ENCODE data around the gene SLC7A11. TPM values are rescaled to one million over a fixed set of nuclear protein-coding genes. Genes with fewer than 3 reads are reported as not detected.

SLC7A11 gene
- total and polyA plus RNA-seq, 12 donors = 0.03 to 6.5 (median 0.10) TPM; not detected in 1

DNA sequence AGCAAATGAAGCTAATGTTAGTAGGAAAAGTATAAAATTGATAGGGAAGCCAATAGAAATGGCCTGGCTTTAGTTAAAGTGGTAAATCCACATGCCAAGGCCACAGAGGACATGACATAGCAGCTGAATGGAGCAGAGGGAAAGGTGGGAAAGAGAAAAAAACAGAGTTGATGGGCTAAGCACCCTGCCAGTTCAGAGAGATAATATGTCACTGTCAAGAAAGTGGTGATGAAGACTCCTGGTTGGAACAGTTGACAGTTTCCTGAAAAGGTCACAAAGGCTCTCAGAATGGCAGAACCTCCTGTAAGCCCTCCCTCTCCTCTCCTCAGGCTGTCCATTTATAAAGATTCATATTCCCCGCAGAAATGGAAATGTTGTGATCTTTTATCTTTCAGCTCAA, 48.2 kb downstream of the SLC7A11 start:
- no peaks in the 10 kb centered on the region for H3K36me3 ChIP-seq (replicated peaks in 1 of 2)
- WGBS, 4 donors = 80 to 97% (median 91%) methylated on average over 1 of the region's 1 CpG
- H3K9me3 ChIP-seq (replicated peaks in 1 of 3) = no peaks in the 10 kb centered on the region
- TF ChIP-seq, protein P1, sequence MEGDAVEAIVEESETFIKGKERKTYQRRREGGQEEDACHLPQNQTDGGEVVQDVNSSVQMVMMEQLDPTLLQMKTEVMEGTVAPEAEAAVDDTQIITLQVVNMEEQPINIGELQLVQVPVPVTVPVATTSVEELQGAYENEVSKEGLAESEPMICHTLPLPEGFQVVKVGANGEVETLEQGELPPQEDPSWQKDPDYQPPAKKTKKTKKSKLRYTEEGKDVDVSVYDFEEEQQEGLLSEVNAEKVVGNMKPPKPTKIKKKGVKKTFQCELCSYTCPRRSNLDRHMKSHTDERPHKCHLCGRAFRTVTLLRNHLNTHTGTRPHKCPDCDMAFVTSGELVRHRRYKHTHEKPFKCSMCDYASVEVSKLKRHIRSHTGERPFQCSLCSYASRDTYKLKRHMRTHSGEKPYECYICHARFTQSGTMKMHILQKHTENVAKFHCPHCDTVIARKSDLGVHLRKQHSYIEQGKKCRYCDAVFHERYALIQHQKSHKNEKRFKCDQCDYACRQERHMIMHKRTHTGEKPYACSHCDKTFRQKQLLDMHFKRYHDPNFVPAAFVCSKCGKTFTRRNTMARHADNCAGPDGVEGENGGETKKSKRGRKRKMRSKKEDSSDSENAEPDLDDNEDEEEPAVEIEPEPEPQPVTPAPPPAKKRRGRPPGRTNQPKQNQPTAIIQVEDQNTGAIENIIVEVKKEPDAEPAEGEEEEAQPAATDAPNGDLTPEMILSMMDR (IDR thresholded peaks at IDR 0.05) = no peak
- no peak for TF ChIP-seq POLR2A (IDR thresholded peaks at IDR 0.05)
- no peaks in the 10 kb centered on the region for H3K4me1 ChIP-seq (replicated peaks in 1 of 2)
- no peak for DNase-seq
- no peak overlapping the region for H3K27ac ChIP-seq
- H3K4me3 ChIP-seq = no peak overlapping the region
- intact Hi-C loops (cut with DNase I) = no loop called here
- no peaks in the 10 kb centered on the region for H3K27me3 ChIP-seq

DNA sequence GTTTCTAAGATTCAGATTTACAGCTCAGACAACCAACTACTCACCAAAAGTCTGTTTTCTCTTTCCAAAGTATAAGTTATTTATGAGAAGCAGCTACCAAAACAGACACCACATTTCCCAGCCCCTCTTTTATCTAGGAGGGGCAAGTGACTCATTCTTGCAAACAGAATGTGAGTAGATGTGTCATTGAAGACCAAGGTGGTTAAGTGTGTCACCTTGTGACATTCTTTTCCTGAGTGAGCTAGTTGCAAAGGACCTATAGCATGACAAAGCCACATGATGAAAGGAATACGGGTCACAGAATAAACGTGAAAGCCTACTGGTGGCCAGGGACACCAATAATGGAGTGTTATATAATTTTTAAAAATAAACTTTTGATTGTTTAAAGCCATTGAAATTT, 50.0 kb downstream of the SLC7A11 start:
- WGBS, 4 donors = 57 to 78% (median 69%) methylated on average over 2 of the region's 2 CpGs
- Histone ChIP-seq H3K36me3 (replicated peaks in 1 of 2) (no peaks in the 10 kb centered on the region), H3K4me3 (no peak overlapping the region), H3K9me3 (replicated peaks in 1 of 3) (no peaks in the 10 kb centered on the region), H3K27me3 (no peaks in the 10 kb centered on the region), H3K27ac (no peak overlapping the region), H3K4me1 (replicated peaks in 1 of 2) (no peaks in the 10 kb centered on the region)
- no peak for DNase-seq
- intact Hi-C loops (cut with DNase I) = no loop called here
- TF ChIP-seq, protein P1 (IDR thresholded peaks at IDR 0.05) = no peak
- TF ChIP-seq POLR2A (IDR thresholded peaks at IDR 0.05) = no peak

DNA sequence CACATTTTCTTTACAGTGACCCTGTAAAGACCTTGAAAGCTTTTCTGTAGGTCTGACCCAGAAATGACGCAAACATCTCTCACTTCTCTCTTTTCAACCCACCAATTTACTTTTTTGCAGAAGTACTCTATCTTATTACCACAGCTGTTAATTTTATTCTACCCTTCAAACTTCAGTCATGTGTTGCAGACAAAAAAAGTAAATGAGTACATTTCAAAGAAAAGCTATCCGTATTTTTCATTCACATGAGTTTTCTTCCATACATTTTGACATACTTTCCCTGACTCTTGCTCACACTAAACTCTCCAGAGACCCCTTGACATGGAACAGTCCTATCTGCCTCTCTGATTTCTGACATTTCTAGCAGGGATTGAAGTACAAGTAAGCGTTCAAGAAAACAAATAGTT, 51.7 kb downstream of the SLC7A11 start:
- Histone ChIP-seq H3K4me1 (replicated peaks in 1 of 2) (no peaks in the 10 kb centered on the region), H3K36me3 (replicated peaks in 1 of 2) (no peaks in the 10 kb centered on the region), H3K4me3 (no peak overlapping the region), H3K9me3 (replicated peaks in 1 of 3) (no peaks in the 10 kb centered on the region), H3K27ac (no peak overlapping the region), H3K27me3 (no peaks in the 10 kb centered on the region)
- TF ChIP-seq POLR2A (IDR thresholded peaks at IDR 0.05) = no peak
- TF ChIP-seq, protein P1 (IDR thresholded peaks at IDR 0.05) = no peak
- intact Hi-C loops (cut with DNase I) = no loop called here
- no peak for DNase-seq
- WGBS, 4 donors = 62 to 75% (median 70%) methylated on average over 3 of the region's 3 CpGs

DNA sequence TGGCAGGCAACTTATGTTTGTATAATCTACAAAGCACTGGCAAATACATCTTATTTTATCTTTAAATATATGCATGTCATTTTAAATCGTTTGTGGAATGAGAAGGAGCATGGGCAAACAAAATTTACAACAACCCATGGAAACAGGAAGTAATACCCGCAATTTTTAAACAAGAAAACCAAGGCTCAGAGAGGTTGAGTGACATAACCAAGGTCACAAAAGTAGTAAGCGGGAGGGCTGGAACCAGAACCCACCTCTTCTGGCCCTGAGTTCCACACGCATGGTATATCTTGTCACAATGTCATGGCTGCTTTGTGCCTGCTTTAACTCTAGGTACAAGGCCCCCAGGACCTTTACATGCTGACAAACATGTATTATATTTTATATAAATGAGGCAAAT, 52.9 kb downstream of the SLC7A11 start:
- Histone ChIP-seq H3K4me3 (no peak overlapping the region), H3K27ac (no peak overlapping the region), H3K36me3 (replicated peaks in 1 of 2) (no peaks in the 10 kb centered on the region), H3K27me3 (no peaks in the 10 kb centered on the region), H3K4me1 (replicated peaks in 1 of 2) (no peaks in the 10 kb centered on the region), H3K9me3 (replicated peaks in 1 of 3) (no peaks in the 10 kb centered on the region)
- no peak for TF ChIP-seq POLR2A (IDR thresholded peaks at IDR 0.05)
- TF ChIP-seq, protein P1 (IDR thresholded peaks at IDR 0.05) = no peak
- intact Hi-C loops (cut with DNase I) = no loop called here
- 62 to 69% (median 68%) methylated on average over 4 of the region's 4 CpGs for WGBS, 4 donors
- no peak for DNase-seq

Data from adrenal gland (tissue), 12 donors.